Colonic mucosa (tissue), 4 donors: ENCODE results near the gene HP1BP3. TPM values are rescaled to one million over a fixed set of nuclear protein-coding genes. Genes with fewer than 3 reads are reported as not detected.

Experiments
- DNase-seq: peaks from one replicate; pipeline ENCODE4 v3.0.0-alpha.2; 2020
- H3K27ac ChIP-seq: fragments of 200-600 bp; one replicate; pipeline ENCODE4 v1.8.0; 2021
- H3K27me3 ChIP-seq: fragments of 200-600 bp; one replicate; pipeline ENCODE4 v1.8.0; 2021
- H3K36me3 ChIP-seq: fragments of 200-600 bp; one replicate; pipeline ENCODE4 v1.8.0; 2021
- H3K4me1 ChIP-seq: fragments of 200-600 bp; one replicate; pipeline ENCODE4 v1.8.0; 2021; ENCODE audit warnings: mild to moderate bottlenecking
- H3K4me3 ChIP-seq: fragments of 200-600 bp; one replicate; pipeline ENCODE4 v1.8.0; 2021
- H3K9ac ChIP-seq, 2 donors: one replicate each; pipeline ENCODE4 v1.7.0; 2013; ENCODE audit warnings: control low read depth in 2 of 2, low read depth in 2 of 2, low read length in 2 of 2
- H3K9me3 ChIP-seq: fragments of 200-600 bp; one replicate; pipeline ENCODE4 v1.8.0; 2021
- CTCF ChIP-seq: fragments of 200-600 bp; IDR thresholded peaks from one replicate; pipeline ENCODE4 v1.8.0; 2022; ENCODE audit warnings: antibody characterized with exemption, mild to moderate bottlenecking
- intact Hi-C: fragments of 100-400 bp; cut with DNase I; formaldehyde crosslinking; loops from one replicate; pipeline ENCODE4 v1.14.1; 2022
- total RNA-seq, 2 donors: library from RNA; stranded (reverse); fragmentation: NEBNext Ultra II Directional in 1 of 2; extraction: Animal tissue kit (Norgen Biotek cat#: 25700) in 1 of 2; gene quantifications; one replicate each; pipeline ENCODE4 v1.2.1, GENCODE V29; 2021
- donor health status: healthy.
- donor health status: DM: no; HTN: no; CAD: no.
- donor health status: DM: no; HTN: no; CAD: no.

HP1BP3 gene
- total RNA-seq, 2 donors from 2014 or later, result 165 to 210 TPM

DNA sequence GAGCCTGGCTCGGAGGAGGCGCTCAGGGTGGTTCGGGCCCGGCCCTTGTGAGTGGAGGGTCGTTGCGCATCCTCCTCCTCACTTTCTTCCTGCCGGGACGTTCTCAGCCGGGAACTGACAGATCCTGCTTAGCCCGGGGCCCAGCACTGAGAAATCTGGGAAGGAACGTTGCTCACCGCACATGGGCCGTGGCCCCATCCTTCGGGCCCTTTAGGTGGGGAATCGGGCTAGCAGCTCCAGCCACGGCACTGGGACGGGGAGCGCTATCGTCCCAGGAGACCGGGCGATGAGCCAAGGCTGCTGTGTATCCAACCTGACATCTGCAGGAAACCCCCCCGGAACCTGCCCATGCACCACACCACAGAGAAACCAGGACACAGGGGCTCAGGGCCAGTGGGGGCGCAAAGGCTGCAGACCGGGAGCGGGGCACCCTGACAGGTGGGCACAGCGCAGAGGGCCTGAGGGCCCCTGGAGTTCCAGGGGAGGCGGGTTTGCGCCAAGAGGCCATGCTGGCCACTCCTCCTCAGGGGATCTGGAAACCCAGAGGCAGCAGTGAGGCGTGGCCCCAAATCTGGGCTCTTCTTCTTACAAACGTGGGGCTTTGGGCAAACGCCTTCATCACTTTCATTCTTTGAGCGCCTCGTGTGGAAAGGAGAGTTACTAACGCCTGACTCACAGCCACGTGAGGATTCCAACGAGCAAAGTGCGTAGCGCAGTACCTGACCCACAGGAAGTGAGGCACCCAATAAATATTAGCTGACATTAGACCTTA lies 54.3 kb downstream of the HP1BP3 start, which contains the start of gene SH2D5:
Gene SH2D5 (minus strand): TSS at position 116 of the 772 bp plus-strand sequence. CDS start 4,659 bp downstream, outside the sequence.
- no peak within 1 kb of the TSS for H3K27ac ChIP-seq
- H3K36me3 ChIP-seq, result no peaks in the 10 kb centered on the region
- H3K27me3 ChIP-seq, result peaks cover 33% of the 10 kb centered on the region
- H3K4me1 ChIP-seq, result peaks cover 8% of the 10 kb centered on the region
- DNase-seq, result peak; percentile 70
- H3K4me3 ChIP-seq, result peak within 1 kb of the TSS; percentile 63
- intact Hi-C loops, result no loop called here
- TF ChIP-seq CTCF, result peak; percentile 13
- peak within 1 kb of the TSS; percentile 47 to 58 for H3K9ac ChIP-seq
- no peaks in the 10 kb centered on the region for H3K9me3 ChIP-seq

DNA sequence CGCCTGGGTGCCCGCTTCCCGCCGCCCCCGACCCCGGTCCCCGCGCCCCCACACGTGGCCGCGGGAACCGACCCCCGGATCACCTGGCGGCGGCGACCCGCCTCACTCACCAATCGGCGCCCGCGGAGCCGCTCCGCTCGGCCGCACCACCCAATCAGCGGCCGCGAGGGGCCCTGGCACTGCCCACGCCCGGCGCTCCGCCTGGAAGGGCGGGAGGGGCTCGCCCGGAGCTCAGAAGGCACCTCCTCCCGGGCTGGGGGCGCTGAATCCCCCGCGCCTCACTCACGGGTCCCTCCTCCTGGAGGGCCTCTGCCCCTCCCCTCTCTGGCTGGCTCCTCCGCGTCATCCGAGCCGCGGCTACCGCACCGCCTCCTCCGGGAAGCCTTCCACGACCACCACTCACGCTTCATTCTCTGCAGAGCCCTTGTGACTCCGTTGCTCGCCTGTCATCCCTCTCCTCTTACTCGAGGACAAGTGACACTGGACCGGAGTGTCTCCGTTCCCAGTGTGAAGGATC lies 55.0 kb downstream of the HP1BP3 start:
- DNase-seq, result peak; percentile 44
- no peaks in the 10 kb centered on the region for H3K9me3 ChIP-seq
- H3K27me3 ChIP-seq, result peaks cover 35% of the 10 kb centered on the region
- H3K9ac ChIP-seq, result peak overlapping the region; percentile 47 to 58
- H3K27ac ChIP-seq, result no peak overlapping the region
- peaks cover 8% of the 10 kb centered on the region for H3K4me1 ChIP-seq
- peak overlapping the region; percentile 63 for H3K4me3 ChIP-seq
- intact Hi-C loops, result no loop called here
- no peak for TF ChIP-seq CTCF
- no peaks in the 10 kb centered on the region for H3K36me3 ChIP-seq

GRCh38 chr1:20731057-20731991 lies 55.8 kb downstream of the HP1BP3 start:
- Histone ChIP-seq H3K27me3 (peaks cover 35% of the 10 kb centered on the region), H3K9me3 (no peaks in the 10 kb centered on the region), H3K4me3 (peak overlapping the region; percentile 63), H3K4me1 (peaks cover 8% of the 10 kb centered on the region), H3K27ac (no peak overlapping the region), H3K9ac (no peak overlapping the region), H3K36me3 (no peaks in the 10 kb centered on the region)
- TF ChIP-seq CTCF, result no peak
- intact Hi-C loops, result no loop called here
- DNase-seq, result no peak

- Histone ChIP-seq H3K9me3 (no peaks in the 10 kb centered on the region), H3K27me3 (peaks cover 35% of the 10 kb centered on the region), H3K4me1 (peaks cover 8% of the 10 kb centered on the region), H3K4me3 (no peak overlapping the region), H3K27ac (no peak overlapping the region), H3K9ac (no peak overlapping the region), H3K36me3 (no peaks in the 10 kb centered on the region)
- DNase-seq, result no peak
- intact Hi-C loops, result no loop called here
- no peak for TF ChIP-seq CTCF
Observed at GRCh38 chr1:20730690-20731056, 56.4 kb downstream of the HP1BP3 start.

DNA sequence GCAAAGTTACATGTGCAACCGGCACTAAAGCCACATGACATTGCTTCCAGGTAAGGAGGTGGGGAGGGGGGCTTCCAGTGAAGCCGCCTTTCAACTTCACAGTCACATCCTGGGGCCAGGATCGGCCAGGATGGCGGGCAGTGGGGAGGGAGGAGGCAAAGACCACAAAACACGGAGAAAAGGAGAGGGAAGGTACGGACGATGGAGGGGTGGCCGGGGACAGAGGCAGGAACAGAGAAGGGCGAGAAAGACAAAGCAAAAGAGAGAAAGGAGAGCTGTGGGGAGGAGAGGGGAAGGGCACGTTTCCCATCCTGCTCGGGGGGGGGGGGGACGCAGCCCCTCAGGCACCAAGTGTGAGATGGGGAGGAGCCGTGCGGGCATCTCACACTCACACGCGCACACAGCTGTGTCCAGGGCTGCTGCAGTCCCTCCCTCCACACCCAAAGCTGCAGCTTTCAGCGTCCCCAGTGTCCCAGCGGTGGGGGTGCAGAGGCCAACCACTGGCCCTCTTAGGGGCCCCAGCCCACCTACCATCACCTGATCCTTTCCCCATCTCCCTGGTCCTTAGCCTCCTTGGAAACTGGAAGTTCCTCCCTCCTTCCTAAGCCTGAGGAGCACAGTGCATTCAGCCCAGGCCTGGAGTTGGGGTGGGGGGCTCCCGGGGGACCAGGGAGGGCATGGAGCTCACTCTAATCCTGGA lies 57.0 kb downstream of the HP1BP3 start:
- DNase-seq, result no peak
- H3K36me3 ChIP-seq, result no peaks in the 10 kb centered on the region
- peaks cover 8% of the 10 kb centered on the region for H3K4me1 ChIP-seq
- H3K27me3 ChIP-seq, result peaks cover 35% of the 10 kb centered on the region
- H3K9me3 ChIP-seq, result no peaks in the 10 kb centered on the region
- intact Hi-C loops, result no loop called here
- no peak for TF ChIP-seq CTCF
- no peak overlapping the region for H3K4me3 ChIP-seq
- no peak overlapping the region for H3K9ac ChIP-seq
- no peak overlapping the region for H3K27ac ChIP-seq
